K562 (cell line): ENCODE data around the gene CSE1L.

ENCODE experiments used
- FIP1L1 ChIP-seq: fragments of 200-400 bp; formaldehyde crosslinking; IDR thresholded peaks from 2 replicates; pipeline ENCODE4 v1.6.1; 2018; ENCODE audit warnings: mild to moderate bottlenecking, low read depth, low read length; ENCODE audit not compliant: poor library complexity, severe bottlenecking
- HNRNPLL ChIP-seq: fragments of 200-400 bp; formaldehyde crosslinking; IDR thresholded peaks from 2 replicates; pipeline ENCODE4 v1.6.1; 2017; ENCODE audit warnings: low read length, low read depth, mild to moderate bottlenecking; ENCODE audit not compliant: poor library complexity, severe bottlenecking
- MAFK ChIP-seq: IDR thresholded peaks from 2 replicates; pipeline ENCODE4 v1.6.1; 2011; ENCODE audit warnings: low read length, improper control_type of control experiment
- SMARCC2 ChIP-seq: fragments of 450-650 bp; IDR thresholded peaks from 2 replicates; pipeline ENCODE4 v1.6.1; 2017; ENCODE audit warnings: antibody characterized with exemption, moderate library complexity, mild to moderate bottlenecking, low read depth
- SNIP1 ChIP-seq: fragments of 450-650 bp; IDR thresholded peaks from 2 replicates; pipeline ENCODE4 v1.7.1; 2017; ENCODE audit warnings: low read depth, mild to moderate bottlenecking
- ZBTB7A ChIP-seq: IDR thresholded peaks from 2 replicates; pipeline ENCODE4 v1.6.1; 2011; ENCODE audit warnings: low read depth, mild to moderate bottlenecking, low read length, moderate library complexity, borderline replicate concordance; ENCODE audit not compliant: control insufficient read depth

- TF ChIP-seq ZBTB7A = no peak
- no peak for TF ChIP-seq HNRNPLL
- TF ChIP-seq SNIP1 = no peak
- TF ChIP-seq FIP1L1 = no peak
- TF ChIP-seq SMARCC2 = no peak
- no peak for TF ChIP-seq MAFK
Measured at GRCh38 chr20:49106328-49106727, 60.2 kb downstream of the CSE1L start.
